ENCODE measurements around the gene TOE1.

DNA sequence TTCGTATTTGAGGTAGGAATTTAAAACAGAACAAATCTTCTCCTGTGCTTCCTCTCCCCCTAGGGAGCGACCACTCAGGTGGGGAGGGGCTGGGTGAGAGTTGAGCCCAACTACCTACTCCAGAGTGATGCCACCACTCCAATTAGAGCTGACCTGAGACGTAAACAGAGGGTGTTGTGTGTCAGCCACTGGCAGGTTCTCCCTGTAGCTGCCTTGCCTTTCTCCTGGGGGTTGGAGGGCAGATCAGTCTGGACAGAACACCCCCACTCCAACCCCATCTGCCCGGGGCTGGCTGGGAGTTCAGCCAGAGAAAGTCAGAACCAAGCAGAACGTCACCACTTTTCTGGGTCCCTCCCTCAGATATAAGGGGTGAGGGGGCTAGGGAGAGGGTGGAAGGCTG is 11.3 kb upstream of the TOE1 start:
- TF ChIP-seq, protein P1, sequence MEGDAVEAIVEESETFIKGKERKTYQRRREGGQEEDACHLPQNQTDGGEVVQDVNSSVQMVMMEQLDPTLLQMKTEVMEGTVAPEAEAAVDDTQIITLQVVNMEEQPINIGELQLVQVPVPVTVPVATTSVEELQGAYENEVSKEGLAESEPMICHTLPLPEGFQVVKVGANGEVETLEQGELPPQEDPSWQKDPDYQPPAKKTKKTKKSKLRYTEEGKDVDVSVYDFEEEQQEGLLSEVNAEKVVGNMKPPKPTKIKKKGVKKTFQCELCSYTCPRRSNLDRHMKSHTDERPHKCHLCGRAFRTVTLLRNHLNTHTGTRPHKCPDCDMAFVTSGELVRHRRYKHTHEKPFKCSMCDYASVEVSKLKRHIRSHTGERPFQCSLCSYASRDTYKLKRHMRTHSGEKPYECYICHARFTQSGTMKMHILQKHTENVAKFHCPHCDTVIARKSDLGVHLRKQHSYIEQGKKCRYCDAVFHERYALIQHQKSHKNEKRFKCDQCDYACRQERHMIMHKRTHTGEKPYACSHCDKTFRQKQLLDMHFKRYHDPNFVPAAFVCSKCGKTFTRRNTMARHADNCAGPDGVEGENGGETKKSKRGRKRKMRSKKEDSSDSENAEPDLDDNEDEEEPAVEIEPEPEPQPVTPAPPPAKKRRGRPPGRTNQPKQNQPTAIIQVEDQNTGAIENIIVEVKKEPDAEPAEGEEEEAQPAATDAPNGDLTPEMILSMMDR (IDR thresholded peaks at IDR 0.05): no peak
- no peak for TF ChIP-seq POLR2A (IDR thresholded peaks at IDR 0.05)
- no peak for TF ChIP-seq EP300 (IDR thresholded peaks at IDR 0.05)
